Measurements from ENCODE around the gene CHRNE.

CHRNE gene

GRCh38 chr17:4854111-4854681, 48.7 kb downstream of the CHRNE start:
- DNase-seq (ENCODE audit: low read depth) = no peak

- DNase-seq (ENCODE audit: low read depth) = no peak
Observed at GRCh38 chr17:4853208-4853671, 49.7 kb downstream of the CHRNE start.

- DNase-seq (ENCODE audit: low read depth) = no peak
Observed at GRCh38 chr17:4852567-4853207, 50.2 kb downstream of the CHRNE start.

- no peak for DNase-seq (ENCODE audit: low read depth)
Observed at GRCh38 chr17:4851084-4851483, 51.8 kb downstream of the CHRNE start.

GRCh38 chr17:4850246-4850645, 52.7 kb downstream of the CHRNE start:
- no peak for DNase-seq (ENCODE audit: low read depth)

- DNase-seq (ENCODE audit: low read depth) = no peak
Observed at GRCh38 chr17:4849011-4849536, 53.8 kb downstream of the CHRNE start.

Measured in stimulated activated CD8-positive, alpha-beta memory T cell treated with anti-CD3 and anti-CD28 coated beads, Interleukin-15, amount 100 ng/mL, for 1 hour (primary cell).